DMS79 treated with DMSO at 0.1 percent for 48 hours (cell line): ENCODE results near the gene SARDH.

ENCODE experiments used
- DNase-seq: peaks from one replicate; lab custom pipeline; 2025; lab: John Stamatoyannopoulos, UW

Gene SARDH

DNA sequence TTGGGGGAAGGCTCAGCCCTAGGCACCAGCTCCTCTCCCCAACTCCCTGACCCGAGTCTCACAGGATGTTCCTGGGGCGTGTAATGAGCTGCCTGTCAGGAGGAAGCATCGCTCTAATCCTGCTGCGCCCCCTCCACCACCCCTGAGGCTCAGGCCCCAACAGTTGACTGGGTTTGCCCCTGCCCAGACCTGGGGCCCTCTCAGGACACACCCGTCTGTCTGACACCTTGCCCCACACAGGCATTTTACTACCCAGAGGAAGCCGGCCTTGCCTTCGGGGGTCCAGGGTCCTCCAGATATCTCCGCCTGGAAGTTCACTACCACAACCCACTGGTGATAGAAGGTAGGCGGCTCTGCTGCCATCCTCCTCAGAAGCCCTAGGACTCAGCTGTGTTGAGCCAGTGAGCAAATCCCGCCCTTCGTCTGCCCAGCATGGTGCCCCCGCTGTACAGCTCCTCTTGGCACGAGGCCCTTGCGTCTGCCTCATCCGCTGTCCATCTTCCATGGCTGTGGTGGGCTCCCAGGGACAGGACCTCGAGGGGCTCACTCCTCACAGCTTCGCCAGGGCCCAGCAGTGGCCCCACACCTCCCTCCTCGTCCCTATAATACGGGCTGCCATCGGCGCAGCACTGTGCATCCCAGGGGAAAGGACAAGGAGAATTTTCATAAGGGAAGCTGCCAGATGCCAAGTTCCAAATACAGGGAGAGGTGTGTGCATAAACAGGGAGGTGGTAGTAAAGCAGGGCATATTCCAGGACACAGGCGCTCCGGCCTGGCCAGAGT, 94.0 kb downstream of the SARDH start:
- no peak for DNase-seq

DNA sequence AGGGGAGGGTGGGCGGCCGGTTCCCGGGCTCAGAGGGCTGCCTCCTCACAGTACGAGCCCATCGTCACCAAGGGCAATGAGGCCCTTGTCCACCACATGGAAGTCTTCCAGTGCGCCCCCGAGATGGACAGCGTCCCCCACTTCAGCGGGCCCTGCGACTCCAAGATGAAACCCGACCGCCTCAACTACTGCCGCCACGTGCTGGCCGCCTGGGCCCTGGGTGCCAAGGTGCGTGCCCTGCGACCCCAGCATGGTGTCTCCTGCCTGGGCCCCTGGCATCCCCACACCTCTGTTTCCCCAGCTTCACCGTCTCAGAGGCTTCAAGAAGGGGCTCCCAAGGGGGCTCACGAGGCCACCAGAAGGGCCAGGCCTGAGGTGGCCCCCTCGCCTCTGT, 94.8 kb downstream of the SARDH start:
- no peak for DNase-seq

DNA sequence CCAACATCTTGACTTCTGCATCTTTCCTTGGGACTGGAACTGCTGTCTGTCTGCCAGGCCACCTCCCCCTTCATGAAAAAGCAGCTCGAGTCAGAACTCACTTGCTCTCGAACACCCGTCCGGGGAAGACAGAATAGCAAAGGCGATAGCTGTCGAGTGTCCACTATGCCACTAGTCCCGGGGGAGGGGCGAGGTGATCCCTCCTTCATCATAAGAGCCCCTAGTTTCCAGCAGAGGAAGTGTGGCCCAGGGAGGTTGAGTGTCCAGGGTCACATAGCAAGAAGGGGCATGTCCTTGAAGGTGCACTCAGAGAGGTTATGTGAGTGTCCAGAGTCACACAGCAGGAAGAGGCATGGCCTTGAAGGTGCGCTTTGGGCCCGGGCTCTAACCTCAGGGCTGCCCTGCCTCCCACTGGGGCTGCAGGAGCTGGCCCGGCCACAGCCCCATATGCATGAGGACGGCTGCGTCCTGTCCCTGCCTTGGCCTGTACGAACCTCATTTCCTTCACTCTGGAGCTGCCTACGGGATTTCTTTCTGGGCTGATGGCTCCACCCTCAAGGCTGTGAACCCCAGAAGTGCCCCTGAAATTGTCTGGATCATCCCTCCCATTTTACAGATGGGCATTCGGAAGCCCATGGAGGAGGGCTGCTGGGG, 95.3 kb downstream of the SARDH start:
- DNase-seq: no peak

DNA sequence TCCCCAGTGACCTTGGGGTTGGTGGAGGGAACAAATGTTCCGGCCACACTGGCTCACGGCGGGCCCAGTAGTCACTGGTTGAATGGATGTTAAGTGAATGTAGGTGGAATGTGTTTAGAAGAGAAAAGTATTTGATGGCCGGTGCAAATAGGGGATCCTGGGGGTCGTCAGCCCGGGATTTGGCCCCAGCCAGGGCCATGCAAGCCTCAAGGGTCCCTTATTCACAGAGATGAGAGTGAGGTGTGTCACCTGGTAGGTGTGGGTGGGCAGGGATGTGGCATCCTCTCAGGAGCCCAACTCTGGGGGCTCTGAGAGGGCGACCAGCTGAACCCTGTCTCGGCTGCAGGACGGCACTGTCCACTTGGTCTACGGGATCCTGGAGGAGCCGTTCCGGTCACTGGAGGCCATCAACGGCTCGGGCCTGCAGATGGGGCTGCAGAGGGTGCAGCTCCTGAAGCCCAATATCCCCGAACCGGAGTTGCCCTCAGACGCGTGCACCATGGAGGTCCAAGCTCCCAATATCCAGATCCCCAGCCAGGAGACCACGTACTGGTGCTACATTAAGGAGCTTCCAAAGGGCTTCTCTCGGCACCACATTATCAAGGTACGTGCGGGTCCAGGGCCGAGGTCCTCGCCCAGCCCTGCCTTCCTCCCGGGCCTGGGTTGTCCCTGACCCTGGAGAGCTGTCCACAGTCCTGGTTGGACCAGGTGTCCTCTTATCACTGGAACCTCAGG, 96.1 kb downstream of the SARDH start:
- DNase-seq: no peak

DNA sequence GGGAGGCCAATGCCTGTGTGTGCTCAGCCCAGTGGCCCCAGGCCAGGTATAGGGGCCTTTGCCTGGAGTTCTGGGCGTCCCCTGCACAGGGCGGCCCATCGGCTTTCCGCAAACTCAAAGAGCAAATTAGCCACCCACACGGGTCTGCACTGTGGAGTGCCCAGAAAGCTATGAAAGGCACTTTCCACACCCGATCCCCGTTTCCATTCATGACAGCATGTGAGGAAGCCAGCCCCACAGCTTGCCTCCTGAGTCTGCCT, 96.8 kb downstream of the SARDH start:
- no peak for DNase-seq

DNA sequence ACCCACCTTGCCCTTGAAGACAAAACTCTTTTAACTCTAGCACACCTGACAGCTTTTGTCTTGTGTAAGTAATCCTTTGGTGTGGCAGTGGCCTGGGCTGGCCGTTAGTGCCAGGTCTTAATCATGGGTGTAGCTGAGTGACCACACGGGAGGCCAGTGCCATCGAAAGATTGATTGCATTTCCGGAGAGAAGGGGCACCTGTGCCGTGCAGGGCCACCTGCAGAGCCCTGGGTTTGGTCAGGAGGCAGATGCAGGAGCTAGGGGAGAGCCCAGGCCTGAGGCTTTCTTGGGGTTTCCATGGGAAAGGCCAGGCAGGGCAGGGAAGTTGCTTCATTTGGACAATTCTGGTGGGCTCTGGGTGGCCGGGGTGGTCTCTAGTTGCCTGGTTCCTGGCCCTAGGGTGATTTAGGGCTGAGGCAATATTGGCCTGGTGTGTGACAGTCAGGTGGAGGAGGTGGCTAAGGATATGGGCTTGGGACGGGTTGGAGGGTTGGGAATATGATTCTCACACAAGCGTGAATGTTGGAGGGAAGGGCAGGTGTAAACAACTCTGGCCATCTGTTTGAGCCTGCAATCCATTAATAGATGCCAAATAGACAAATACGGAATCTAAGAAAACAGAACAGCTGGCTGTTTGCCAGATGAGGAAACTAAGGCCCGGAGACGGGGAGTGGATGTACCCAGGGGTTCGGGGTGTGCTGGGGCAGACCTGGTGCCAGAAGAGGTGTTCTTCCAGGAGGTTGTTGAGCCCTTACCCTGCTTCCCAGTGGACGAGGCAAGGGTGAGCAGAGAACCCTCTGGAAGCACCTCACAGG, 97.4 kb downstream of the SARDH start:
- DNase-seq: no peak

DNA sequence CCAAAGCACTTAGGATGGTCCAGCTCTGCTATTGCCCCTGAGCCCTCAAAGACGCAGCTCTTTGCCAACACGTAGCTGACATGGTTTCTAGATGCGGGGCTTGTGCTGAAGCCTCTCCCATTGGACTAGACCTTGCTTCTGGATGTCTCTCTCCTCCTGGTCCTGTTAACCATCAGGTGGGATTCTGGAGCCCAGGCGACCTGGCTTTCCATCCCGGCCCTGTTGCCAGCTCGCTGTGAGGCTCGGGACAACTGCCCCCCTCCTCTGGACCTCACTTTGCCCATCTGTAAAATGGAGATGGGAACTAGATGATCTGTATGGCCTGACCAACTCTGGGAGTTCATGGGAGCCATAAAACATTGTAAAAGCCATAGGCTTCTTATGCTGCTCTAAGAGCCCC, 98.0 kb downstream of the SARDH start:
- DNase-seq: no peak

DNA sequence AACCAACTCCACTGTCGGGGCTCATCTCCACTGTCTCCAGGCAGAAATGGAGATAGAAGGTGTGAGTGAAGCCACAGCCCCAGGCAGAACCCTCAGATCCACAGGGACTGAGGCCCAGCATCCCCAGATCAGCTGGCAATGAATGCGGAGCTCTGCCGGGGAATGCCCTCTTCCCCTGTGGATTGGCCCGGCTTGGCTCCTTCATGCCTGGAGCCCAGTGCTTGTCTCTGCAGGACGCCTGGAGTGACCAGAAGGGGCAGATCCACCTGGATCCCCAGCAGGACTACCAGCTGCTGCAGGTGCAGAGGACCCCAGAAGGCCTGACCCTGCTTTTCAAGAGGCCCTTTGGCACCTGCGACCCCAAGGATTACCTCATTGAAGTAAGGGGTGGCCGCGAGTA, 98.5 kb downstream of the SARDH start:
- no peak for DNase-seq

DNA sequence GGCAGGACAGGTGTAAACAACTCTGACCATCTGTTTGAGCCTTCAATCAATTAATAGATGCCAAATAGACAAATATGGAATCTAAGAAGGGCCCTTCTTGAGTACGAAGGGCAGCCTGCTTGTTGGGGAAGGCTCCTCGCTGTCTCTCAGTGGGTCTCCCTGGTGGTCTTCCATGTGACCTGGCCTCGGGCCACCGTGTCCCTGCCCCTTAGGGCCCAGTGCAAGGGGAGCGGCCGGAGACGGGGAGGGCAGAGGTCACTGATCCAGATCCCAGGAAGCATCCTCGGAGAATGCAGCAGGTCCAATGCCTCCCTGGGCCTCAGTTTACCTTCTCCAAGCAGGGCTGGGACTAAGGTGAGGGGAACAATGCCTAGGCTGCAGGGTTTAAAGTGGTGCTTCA, 99.4 kb downstream of the SARDH start:
- DNase-seq: no peak

DNA sequence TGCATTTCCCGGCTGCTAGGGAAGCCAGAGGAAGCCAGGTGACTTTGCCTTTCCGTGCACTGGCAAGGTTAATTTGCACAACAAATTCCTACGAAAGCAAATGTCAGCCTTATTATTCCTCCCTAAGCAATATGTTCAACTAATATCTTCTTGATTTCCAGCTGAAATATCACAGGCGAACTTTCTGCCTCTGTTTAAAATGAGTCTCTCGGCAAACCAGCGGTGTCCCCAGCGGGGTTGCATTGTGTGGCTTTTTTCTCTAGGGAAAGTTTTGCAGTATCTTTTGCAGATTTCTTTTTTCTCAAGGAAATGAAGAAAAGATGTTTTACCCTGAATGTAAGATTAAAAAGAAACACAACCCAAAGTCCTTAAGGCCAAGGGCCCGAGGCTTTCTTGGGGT, 100.1 kb downstream of the SARDH start:
- no peak for DNase-seq

DNA sequence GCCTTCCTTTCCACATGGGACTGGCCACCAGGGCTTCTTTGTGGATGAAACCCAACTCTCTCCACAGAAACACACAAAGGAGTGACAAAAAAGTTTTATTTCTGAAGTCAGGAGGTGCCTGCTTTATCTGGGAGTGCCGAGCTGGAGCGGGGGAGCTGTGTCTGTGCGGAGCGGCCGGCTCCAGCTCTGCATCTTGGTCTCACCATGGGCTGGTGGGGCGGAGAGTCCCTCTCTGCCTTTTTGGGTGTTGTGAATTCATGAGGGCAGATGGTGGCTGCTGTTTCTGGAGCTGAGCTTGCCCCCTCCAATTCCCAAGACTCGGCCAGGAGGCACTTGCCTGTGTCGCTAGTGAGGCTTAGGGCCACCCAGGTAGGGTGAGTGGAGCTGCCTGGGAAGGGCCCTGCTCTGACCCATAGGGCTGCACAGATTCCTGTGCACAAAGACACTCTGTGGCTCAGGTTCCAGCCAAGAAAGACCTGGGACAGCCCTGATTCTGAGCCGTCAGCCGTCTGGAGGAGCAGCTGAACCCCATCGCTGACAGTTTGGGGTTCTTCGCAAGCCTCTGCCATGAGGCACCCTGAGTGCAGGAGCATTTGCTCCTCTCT, 100.6 kb downstream of the SARDH start:
- DNase-seq: no peak

DNA sequence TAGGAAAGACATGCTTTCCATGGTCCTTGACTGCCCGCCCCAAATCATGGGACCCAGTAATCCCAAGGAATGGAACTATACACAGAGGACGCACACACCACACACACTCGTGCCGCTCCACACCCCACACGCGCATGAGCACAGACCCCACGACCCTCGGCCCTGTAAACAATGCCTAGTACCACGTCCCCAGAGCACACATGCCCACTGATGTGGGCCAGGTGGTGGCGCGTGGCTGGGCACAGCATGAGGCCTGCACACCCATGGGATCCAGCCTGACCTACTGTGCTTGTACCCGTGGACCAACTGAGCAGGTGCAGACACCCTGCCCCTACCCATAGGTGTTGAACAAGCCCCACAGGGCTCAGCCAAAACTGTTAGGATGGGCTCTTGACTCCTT, 101.2 kb downstream of the SARDH start:
- DNase-seq: no peak

DNA sequence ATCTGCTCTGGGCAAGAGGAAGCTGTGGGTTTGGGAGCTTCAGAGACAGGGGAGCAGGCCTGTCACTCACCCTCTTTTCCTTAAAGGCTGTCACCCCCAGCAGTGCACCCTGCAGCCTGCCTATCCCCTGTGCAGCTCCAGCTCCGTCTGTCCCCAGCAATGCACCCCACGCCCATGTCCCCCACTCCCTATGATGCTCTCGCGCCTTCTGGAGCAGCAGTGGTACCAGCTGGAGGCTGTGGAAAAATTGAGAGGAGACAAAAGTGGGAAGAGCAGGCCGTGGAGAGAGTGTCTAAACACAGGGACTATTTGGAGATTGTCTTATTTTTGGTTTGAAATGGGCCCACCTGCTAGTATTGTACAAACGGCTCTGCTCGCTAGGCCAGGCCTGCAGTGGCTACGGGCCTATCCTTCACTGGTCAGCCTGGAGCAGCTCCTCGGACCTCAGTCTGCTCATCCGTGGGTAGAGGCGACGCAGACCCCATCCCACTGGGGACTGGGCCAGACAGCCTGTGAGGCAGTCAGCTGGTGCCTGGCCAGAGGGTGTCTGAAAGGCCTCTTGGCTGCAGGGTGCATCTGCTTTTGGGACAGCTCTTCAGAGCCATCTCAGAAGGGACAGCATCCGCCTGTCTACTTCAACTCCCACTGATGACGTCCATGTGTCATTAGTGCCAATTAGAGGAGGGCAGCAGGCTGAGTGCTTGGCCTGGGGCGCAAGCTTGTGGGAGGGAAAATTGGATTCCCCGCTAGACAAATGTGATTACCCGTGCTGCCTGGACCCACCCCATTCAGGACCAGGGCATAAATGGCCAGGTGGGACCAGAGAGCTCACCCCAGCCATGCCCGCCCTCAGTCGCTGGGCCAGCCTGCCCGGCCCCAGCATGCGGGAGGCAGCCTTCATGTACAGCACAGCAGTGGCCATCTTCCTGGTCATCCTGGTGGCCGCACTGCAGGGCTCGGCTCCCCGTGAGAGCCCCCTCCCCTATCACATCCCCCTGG, 102.3 kb downstream of the SARDH start, which contains the start of gene DBH:
DBH (plus strand) TSS at position 831 of the 999 bp plus-strand sequence; CDS start at position 840, 9 bp downstream.
- DNase-seq: no peak

DNA sequence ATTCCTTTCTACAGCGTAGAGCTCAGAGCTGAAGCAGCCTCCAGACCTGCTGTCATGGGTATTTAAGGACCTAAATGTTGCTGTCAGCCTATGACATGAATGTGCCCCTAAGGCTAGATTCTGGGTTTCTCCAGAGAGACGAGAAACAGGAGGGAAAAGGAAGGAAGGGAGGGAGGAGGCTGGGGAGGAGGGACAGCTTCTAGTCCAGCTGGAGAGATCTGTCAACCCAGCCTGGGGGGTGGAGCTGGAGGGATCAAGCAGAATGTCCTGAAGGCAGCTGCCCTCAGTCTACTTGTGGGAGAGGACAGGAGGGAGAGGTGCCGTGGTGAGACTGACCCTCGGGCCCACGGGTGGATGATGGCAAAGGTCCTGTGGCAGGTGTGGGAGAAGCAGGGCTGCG, 103.1 kb downstream of the SARDH start:
- DNase-seq: no peak

DNA sequence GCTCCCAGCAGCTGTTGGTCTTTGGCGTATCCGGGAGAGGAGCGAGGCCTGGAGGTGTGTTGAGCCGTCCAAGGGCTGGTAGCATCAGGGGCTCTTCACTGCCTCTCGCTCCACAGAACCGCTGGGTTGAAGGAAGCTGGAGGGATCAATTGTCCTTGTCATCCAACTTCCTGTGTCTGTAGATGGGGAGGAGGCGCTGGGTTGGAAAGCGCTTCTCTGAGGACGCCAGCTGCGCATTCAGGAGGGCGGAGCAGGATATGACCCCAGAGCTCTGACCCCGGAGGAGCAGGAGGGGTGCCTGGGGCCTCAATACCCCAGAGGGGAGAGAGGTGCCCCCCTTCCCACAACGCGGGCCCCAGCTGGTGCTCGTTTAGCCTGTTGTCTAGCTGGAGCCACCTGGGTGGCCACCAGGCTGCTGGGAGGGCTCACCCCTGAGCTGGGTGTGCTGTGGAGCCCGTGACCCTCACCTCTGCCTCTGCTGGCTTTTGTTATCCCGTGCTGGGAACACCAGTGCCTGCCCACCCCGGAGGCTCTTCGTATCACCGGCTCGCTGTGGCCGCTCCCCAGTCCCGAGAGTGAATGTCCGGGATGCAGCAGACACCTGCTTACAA, 104.0 kb downstream of the SARDH start:
- peak; percentile 71 for DNase-seq

DNA sequence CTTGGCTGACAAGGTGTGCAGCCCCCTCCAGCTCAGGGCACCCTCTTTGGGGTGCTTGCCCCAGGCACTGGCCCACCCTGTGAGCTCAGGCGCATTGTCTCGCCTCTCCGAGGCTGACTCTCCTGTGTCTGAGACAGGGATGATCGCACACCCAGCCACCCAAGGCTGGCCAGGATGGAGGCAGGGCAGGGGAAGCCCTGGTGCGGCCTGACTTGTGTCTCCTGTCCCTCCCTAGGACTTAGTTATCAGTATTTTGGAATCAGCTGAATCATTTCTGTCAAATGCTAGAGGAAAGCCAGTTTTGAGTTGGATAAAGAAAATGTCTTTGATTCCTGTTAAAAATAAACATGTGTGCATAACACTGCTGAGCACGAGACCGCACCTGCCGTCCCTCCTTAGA, 104.5 kb downstream of the SARDH start:
- DNase-seq: no peak

DNA sequence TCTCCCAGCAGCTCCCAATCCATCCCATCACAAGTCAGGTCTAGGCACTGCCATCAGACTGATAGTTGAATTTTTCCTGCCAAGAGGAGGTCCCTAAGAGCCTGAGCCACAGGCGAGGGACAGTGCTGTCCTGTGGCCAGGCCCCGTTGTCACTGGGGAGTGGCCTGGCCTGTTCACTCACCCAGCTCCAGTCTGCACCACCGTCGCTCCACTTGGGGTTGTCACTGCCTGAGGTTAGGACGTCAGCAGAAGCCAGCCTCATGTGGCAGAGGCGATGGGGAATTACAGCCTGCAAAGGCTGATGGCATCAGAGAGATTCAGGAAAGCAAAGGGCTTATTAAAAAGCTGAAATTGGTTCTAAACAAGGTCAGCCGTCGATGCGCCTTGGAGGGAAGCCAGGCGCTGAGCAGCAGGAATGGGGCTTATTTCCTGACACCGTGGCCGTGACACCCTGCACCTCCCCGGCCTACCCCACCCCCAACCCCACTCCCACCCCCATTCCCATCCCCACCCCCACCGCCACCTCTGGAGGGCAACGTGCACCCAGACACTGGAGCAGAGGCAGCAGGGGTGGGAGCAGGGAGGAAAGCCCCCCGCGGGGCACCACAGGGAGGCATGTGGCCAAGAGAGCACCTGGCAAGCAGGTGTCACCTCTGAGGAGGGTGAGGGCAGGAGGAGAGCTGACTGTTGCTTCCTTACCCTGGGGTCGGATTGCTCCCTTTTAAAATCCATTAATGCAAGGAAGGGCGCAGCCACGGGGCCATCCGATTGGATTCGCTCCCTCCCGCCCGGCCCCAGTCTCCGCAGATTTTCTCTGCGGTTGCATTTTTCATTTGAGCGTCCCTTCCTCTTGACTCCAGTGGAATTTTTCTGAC, 105.1 kb downstream of the SARDH start:
- DNase-seq: peak; percentile 77

DNA sequence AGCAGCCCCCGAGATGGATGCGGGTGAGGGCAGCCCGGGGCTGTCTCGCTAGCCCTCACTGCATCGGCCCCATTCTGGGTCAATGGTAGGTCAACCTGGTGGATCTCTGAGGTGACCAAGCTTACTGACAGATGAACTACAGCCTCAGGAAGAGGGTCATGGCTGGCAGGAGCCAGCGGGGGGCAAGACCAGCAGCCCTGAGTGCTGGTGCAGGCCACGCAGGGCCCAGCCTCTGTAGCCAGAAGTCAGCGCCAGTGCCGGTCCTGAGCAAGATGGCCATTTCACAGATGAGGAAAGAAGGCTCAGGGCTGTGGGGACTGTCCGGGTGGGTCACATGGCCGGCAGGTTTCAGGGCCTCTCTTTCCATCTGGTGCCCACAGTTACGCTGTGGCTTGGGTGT, 107.0 kb downstream of the SARDH start:
- DNase-seq: no peak
